Right ventricle myocardium superior (tissue), 1 donor: Measurements from ENCODE around the gene UPK3B. TPM values are rescaled to one million over a fixed set of nuclear protein-coding genes. Genes with fewer than 3 reads are reported as not detected.
"Not testable (repeated sequence)": the region's sequence is repeated elsewhere in the genome, so short reads cannot be mapped to it uniquely, and the experiment has no call there.

ENCODE experiments used
- ATAC-seq: fragments of 200-7000 bp; cut with Tn5 transposase; one replicate; pipeline ENCODE4 v1.9.1; 2020; ENCODE audit warnings: mild to moderate bottlenecking; ENCODE audit not compliant: poor library complexity
- DNase-seq: peaks from one replicate; pipeline ENCODE4 v3.0.0-alpha.2; 2020
- intact Hi-C: fragments of 100-400 bp; cut with DNase I; formaldehyde crosslinking; loops from one replicate; pipeline ENCODE4 v1.11.2; 2022
- long read RNA-seq: library from polyadenylated mRNA; unstranded; transcript quantifications from one replicate; pipeline ENCODE4 v2.0.0, GENCODE V29; 2021
- total RNA-seq: library from RNA; stranded (reverse); fragmentation: NEBNext Ultra II Directional; extraction: Animal tissue kit (Norgen Biotek cat#: 25700); gene quantifications from one replicate; pipeline ENCODE4 v1.2.1, GENCODE V29; 2021
- donor health status: DM: no; HTN: yes; CAD: no; lungs with severe emphysema.

Gene UPK3B
- total RNA-seq, result 0.22 TPM
- long read RNA-seq, result 0 reads

DNA sequence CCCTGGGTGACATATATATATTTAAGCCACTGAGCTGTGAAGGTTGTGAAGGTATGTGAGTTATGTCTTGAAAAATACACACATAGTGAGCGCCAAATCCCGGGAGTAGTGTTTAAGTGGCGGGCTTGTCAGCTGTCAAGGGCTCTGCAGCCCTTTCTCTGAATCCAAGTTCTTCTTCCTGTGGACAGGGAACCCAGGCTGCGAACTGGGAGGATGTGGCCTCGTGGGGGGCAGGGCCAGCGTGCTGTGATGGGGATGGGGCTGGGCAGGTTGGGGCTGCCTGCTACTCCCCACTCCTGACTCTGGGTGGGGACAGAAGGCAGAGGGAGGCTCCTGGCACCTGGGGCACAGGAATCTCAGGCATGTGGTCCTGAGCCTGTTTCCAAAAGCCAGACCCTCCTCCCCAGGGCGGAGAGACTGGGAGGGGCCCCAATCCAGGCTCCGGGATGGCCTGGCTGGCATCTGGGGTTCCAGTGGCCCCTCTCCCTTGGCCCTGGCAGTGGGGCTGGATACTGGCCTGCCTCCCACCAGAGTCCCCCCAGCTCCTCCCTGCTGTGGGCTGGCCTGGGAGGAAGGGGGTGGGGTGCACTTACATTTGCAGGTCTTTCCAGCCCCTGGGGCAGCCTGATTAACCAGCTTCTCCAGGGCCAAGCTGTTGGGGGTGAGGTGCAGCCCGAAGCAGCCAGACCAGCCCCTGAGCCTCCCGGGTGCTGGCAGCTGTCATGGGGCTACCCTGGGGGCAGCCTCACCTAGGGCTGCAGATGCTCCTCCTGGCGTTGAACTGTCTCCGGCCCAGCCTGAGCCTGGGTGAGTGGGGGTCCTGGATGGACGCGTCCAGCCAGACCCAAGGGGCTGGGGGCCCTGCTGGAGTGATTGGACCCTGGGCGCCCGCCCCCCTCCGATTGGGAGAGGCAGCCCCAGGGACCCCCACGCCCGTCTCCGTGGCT, at the start of gene UPK3B:
Gene UPK3B, plus strand, starts transcription at position 622 of the 947 bp plus-strand sequence. Its CDS starts 101 bp downstream, at position 723.
- DNase-seq (no peak), ATAC-seq (no peak)
- intact Hi-C loops, result no loop called here

DNA sequence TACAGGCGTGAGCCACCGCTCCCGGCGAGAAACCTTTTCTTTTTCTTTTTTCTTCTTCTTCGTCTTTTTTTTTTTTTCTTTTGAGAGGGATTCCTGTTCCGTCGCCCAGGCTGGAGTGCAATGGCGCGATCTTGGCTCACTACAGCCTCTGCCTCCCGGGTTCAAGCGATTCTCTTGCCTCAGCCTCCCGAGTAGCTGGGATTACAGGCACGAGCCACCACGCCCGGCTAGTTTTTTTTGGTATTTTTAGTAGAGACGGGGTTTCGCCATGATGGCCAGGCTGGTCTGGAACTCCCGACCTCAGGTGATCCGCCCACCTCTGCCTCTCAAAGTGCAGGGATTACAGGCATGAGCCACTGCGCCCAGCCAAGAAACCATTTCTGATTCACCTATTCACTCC, 49.6 kb upstream of the UPK3B start:
- ATAC-seq, DNase-seq, intact Hi-C loops: not testable (repeated sequence)

DNA sequence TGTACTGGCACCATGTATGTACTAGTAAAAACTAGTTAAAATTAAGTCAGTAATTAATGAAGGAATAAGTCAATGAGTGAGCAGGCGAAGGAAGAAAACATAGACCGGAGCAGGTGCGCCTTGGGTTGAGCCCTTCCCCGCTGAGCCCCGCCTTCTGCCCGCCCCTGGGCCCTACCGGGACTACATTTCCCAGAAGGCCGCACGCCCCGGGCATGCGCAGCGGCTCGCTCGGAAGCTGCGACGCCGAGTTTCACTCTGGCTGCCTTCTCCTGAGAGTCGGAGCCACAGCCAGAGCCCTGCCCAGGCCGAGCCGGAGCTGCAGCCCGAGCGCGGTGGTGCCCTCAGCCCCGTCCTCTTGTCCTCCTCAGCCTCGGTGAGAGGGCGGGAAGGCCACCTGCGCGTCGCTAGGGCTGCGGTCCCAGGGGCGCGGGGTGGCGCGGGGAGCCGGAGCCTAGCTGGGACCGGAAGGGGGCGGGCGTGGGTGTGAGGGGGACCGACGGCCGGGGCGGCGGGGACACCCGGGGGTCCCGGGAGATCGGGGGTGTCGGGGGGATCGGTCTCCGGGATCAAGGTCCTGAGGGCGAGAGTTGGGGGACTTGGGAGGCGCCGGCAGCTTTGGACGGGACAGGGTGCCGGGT, 48.8 kb upstream of the UPK3B start, which contains the start of gene DTX2:
Gene DTX2, plus strand, starts transcription at position 246 of the 638 bp plus-strand sequence. CDS start 18,801 bp downstream, outside the sequence.
- ATAC-seq, result peak; percentile 97
- DNase-seq, intact Hi-C loops: not testable (repeated sequence)

DNA sequence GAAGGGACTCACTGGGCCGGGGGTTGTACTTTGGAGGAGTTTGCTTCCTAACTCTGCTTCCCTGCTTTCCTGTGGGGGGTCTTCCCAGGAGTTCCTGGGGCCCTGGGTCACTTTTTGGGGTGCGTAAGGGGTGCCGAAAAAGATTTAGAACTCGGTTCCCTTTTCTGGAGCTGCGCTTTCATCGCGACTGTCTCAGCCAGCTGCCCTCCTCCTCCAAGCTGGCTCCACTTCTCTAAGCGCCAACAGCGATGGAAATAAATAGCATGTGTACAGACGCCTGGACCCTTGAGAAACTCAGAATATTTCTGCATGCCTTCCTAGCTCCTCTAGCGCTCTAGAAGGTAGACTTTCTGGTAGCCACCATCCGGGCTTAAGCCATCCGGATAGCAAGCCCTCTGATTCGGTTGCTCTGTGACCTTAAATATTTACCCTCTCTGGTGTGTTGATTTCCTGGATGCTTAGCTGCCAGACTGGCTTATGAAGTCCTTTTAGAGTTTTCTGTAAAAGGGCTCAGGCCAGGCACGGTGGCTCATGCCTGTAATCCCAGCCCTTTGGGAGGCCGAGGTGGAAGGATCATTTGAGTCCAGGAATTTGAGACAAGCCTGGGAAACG, 48.0 kb upstream of the UPK3B start:
- peak; percentile 47 for ATAC-seq
- intact Hi-C loops, result not testable (repeated sequence)

DNA sequence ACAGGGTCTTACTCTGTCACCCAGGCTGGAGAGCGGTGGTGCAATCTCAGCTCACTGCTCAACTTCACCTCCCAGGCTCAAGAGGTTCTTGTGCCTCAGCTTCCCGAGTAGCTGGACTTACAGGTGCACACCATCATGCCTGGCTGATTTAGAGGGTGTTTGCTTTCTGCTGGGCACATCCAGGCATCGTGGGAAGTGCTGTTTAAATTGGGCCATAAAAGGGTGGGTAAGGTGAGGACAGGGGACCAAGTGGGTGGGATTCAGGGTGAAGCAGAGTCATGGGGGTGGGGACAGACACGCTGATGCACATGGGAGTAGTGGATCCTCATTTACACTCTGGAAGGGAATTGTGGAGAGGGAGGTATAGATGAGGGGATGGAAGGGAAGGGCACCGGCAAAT, 45.4 kb upstream of the UPK3B start:
- ATAC-seq, intact Hi-C loops, DNase-seq: not testable (repeated sequence)

More for the DNA sequence above, 48.0 kb upstream of the UPK3B start:
- not testable (repeated sequence) for DNase-seq

DNA sequence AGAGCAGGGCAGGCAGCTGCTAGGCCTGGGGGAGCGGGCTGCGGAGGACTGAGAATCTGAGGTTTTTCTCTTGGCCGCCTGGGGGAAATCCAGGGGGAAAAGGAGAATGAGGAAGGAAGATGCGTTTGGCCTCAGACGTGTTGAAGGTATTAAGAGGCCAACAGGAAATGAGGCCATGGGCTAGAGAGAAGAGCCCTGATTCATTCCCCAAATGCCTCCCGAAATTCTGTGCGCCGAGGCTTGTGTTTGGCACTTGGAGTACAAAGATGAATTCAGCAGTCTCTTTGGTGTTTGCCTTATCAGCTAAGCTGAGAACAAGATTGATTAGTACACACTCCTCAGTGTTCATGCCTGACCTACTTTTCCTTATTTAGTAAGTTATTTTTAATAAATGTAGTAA, 44.4 kb upstream of the UPK3B start:
- intact Hi-C loops, result not testable (repeated sequence)
- peak; percentile 39 for ATAC-seq

DNA sequence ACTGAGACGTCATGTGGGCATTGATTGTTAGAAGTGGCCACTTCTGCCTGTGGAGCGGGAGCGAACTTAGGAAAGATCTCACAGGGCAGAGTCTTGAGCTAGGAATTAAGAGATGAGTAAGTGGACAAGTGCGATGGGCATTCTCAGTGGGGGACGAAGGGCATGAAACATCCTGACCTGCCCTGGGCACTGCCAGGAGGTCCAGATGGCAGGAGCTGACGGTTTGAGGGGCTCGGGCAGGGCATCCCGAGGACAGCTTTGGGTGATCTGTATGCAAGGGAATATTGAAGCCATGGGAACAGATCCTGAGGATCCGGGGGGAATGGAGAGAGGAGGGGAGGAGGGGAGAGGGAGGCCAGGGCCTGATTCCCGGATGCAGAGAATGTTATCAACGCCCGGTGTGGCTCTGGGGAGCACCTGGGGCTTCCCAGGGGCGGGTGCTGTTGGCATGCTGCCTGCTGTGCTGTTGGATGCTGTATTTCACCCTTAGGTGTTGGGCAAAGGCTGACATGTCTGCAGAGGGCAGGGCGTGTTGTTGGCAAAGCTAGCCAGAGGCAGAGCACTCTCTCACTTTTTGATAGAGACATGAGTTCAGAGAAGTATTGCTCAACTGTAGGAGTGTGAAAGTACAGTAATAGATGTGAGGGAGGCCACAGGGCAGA, 42.5 kb upstream of the UPK3B start:
- DNase-seq (peak; percentile 70), ATAC-seq (peak; percentile 89)
- intact Hi-C loops, result not testable (repeated sequence)

More for the DNA sequence above, 44.4 kb upstream of the UPK3B start:
- not testable (repeated sequence) for DNase-seq

DNA sequence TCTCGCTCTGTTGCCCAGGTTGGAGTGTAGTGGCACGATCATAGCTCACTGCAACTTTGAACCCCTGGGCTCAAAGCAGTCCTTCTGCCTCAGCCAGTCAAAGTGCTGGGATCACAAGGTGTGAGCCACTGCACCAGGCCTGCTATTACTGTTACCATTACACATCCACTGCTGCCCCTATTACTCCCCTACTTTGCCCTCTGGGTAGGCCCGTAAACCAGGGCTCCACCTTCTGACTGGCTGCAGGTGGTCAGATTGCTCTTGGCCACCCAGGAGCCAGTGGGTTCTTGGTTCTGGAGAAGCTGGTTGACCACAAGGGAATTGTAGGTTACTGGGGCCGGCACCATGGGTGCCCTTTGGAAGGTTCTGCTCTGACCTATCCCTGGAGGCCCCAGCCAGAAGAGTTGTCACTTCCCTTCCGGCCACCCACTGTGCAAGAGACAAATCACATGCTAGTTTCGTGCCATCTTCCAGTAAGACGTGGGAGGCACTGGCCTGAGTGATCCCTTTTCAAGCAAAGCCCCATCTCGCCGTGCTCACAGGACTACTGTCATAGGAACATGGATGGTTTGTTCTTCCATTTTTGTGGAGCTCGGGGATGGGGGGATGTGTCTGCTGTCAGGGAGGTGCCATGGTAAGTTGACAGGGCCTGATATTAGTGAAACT, 38.7 kb upstream of the UPK3B start:
- DNase-seq, intact Hi-C loops, ATAC-seq: not testable (repeated sequence)

DNA sequence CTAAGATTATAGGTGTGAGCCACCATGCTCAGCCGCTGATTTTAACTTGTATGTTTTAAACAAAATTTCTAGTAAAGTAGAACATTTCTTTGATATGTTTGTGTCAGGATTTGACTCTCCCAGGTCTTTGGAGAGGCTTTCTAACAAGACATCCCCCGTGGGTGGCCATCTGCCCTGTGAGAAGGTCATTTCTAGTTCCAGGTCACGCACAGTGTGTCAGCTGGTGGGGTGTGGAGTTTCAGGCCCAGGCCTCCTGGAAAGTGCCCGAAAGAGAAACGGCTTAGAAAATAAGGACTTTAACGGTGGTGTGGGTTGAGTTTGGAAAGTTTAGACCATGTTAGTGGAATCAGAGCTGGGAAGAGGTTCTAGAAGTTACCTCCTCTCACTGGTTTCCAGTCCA, 37.3 kb upstream of the UPK3B start:
- intact Hi-C loops, DNase-seq, ATAC-seq: not testable (repeated sequence)

DNA sequence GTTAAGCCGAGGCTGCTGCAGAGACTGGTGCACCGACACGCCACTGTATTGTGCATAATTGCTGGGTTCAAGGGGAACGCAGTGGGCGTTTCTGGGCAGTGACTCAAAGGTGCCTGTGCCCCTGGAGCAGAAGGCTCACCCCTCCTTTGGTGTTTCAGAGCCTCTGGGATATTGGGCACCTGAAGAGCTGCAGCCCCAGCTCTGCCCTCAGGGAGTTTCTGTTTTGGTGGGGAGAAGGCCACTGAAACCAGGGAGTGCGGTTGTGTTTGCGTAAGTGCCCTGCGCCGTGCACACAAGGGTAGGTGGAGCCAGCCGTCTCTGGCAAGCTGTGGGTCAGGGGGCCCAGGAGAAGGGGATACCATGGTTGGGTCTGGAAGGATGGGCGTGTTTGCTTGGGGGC, 34.1 kb upstream of the UPK3B start:
- ATAC-seq, DNase-seq, intact Hi-C loops: not testable (repeated sequence)

DNA sequence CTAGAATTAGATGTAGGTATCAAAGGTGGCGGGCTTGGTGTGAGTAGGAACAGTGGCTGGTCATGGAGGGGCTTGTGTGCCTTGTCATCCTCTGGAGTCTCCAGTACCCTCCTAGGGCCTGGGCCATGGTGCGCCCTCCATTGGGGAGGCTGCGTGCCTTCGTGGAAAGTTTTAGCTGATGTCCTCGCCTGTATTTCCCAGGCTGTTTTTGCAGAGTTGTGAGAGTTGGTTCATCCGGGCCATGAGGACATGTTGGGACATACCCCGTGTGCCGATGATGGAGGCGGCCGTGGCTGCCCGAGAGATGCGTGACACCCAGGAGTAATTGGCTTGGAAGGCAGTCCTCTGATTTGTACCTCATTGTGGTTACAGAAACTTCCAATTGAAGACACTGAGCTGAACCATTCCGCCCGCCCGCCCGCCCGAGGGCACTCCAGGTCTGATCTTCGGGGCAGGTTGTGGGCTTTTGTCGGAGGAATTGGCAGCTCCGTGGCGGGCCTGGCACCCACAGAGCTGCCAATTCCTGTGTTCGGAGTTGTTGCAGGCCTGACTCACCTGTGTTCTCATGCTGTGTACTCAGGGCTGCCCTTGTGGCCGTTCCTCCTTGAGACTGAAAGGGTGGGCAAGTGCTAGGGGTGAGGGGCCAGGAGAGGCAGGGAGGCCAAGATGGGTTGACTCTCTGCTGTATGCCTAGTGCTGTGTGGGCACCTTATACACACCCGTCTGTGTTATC, 33.4 kb upstream of the UPK3B start:
- intact Hi-C loops, ATAC-seq: not testable (repeated sequence)

DNA sequence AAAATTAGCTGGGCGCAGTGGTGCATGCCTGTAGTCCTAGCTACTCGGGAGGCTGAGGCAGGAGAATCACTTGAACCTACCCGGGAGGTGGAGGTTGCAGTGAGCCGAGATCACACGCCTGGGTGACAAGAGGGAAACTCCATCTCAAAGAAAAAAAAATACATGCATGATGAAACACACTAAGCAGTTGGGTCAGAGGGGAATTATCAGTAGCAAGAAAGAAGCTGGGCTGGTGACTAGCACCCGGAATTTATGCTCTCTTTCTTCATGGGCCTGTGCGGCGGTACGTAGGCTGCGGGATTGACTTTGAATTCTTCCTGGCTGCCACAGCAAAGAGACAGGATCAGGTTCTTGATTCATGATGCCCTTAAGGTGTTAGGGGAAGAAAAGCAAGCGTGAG, 30.7 kb upstream of the UPK3B start:
- intact Hi-C loops, DNase-seq, ATAC-seq: not testable (repeated sequence)

More for the DNA sequence above, 33.4 kb upstream of the UPK3B start:
- not testable (repeated sequence) for DNase-seq

DNA sequence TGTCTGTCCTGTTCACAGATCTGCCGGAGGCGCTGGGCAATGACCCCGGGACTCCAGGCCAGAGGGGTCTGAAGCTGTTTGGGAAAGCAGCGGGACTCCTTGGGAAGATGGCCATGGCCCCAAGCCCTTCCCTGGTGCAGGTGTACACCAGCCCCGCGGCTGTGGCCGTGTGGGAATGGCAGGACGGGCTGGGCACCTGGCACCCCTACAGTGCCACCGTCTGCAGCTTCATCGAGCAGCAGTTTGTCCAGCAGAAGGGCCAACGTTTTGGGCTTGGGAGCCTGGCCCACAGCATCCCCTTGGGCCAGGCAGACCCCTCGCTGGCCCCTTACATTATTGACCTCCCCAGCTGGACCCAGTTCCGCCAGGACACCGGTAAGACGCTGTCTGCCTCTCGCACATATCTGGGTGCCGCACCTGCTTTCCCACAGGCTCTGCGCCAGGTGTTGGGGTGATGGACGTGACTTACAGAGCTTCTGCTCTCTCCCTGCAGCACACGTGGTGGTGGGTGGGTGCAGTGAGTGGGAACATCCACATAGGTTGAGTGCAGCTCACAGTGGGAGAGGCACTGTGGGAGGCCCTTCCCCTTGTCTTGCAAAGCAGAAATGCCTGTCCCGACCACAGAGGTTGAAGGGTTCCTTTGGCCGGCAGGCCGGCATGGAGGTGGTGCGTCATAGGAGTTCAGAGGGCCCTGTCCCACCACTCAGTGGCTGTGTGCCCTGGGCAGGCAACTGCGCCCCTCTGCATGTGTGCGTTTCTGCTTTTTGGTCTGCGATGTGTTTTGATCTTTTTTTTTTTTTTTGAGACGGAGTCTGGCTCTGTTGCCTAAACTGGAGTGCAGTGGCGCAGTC, 29.7 kb upstream of the UPK3B start:
- DNase-seq, ATAC-seq, intact Hi-C loops: not testable (repeated sequence)

DNA sequence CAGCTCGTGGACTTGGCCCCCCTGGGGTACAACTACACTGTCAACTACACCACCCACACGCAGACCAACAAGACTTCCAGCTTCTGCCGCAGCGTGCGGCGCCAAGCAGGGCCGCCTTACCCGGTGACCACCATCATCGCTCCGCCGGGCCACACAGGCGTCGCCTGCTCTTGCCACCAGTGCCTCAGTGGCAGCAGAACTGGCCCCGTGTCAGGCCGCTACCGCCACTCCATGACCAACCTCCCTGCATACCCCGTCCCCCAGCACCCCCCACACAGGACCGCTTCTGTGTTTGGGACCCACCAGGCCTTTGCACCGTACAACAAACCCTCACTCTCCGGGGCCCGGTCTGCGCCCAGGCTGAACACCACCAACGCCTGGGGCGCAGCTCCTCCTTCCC, 27.7 kb upstream of the UPK3B start:
- ATAC-seq, intact Hi-C loops, DNase-seq: not testable (repeated sequence)

DNA sequence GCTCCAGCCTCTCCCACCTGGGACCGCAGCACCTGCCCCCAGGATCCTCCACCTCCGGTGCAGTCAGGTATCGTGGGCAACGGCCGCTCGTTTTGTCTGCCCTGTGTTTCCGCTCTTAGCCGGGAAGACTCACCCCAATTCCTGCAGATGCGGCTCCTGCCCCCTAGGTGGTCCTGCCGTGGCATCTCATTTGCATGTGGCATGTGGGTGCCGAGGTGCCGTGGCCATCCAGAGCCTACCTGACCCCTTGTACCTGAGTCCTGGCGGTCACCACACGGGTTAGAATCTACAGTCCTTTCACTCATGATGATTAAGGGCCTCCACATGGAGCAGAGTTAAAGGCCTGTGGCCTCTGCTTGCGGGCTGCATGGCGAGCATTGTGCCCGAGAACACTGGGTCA, 27.3 kb upstream of the UPK3B start:
- ATAC-seq, intact Hi-C loops, DNase-seq: not testable (repeated sequence)

DNA sequence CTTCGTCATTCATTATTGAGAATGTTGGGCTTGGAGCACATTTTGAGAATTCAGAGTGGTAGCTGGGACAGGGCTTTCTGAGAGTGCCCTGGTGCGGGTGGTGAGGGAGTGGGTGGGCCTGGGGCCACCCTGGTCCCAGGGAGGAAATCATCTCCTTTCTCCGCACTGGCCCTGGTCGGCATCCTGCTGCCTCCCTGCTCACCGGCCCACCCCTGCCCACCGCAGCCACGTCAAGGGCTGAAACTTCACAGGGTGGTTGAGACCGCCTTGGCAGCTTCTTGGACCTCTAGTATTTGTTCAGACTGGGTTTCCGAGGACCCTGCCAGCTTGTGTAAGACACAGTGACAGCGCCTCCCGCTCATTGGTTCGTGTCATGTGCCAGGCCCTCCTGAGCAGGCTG, 25.9 kb upstream of the UPK3B start:
- intact Hi-C loops, DNase-seq, ATAC-seq: not testable (repeated sequence)
